ENCODE measurements around the gene HMGCLL1. TPM values are rescaled to one million over a fixed set of nuclear protein-coding genes. Genes with fewer than 3 reads are reported as not detected.

Gene HMGCLL1
- total RNA-seq, 2 experiments from 2014 or later = not detected

DNA sequence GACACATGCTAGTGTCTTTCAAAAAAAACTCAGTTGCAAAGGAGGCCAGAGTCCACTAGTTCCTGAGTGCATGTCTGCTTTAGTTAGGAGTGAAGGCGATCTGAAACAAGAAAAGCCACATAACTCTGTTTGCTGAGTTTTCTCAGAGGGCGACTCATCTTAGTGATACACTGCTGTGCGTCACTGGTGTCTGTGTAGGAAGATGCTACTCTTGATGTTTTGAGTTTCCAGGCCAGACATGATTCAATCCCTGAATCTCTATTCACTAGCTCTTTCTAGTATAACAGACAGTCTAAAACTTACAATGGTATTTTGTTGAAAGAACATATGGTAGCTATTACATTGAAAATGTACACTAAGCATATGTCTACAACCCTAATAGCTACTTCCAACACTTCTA is 190.8 kb downstream of the HMGCLL1 start:
- CTCF ChIA-PET = no interaction called here
- Mint-ChIP-seq H3K27ac (no peak overlapping the region), H3K27me3 (no peaks in the 10 kb centered on the region), H3K4me1 (no peaks in the 10 kb centered on the region), H3K4me3 (no peak overlapping the region), H3K36me3 (no peaks in the 10 kb centered on the region), H3K9me3 (ENCODE audit: low read depth) (peaks cover 6% of the 10 kb centered on the region)
- no peak for DNase-seq
- no peak for ATAC-seq
